ENCODE data around the gene SV2B.

- no peak for TF ChIP-seq NR3C1 (IDR thresholded peaks at IDR 0.05)
- no peak for TF ChIP-seq CTCF (IDR thresholded peaks at IDR 0.05)
- no peak for TF ChIP-seq POLR2A (IDR thresholded peaks at IDR 0.05; ENCODE audit: low read length)
- no peak for TF ChIP-seq ZNF302 (CRISPR knock-in tag; IDR thresholded peaks at IDR 0.05)
- no peak for TF ChIP-seq USF2 (IDR thresholded peaks at IDR 0.05)
- no peak for TF ChIP-seq MAX (IDR thresholded peaks at IDR 0.05)
- TF ChIP-seq REST (IDR thresholded peaks at IDR 0.05): no peak
- TF ChIP-seq RCOR1 (IDR thresholded peaks at IDR 0.05; ENCODE audit: low read depth, low read length): no peak
- TF ChIP-seq JUNB (IDR thresholded peaks at IDR 0.05): no peak
- no peak for TF ChIP-seq SREBF2 (IDR thresholded peaks at IDR 0.05)
- no peak for TF ChIP-seq POLR2AphosphoS2 (conservative IDR thresholded peaks at IDR 0.05; ENCODE audit: low read length)
Observed at GRCh38 chr15:91158415-91159394, 58.6 kb downstream of the SV2B start.
